Gastrocnemius medialis (tissue), 4 donors: Measurements from ENCODE around the gene ADPRS.

Source experiments
- CTCF ChIP-seq, 5 experiments: fragments of 450-650 bp in 3 of 5; fragments of 200-600 bp in 2 of 5; sonication (generic) in 2 of 5; IDR thresholded peaks in 4 of 5; conservative IDR thresholded peaks in 1 of 5; 1 replicate in 4 of 5; 2 replicates in 1 of 5; pipeline ENCODE4 v1.5.1; 2016 to 2019; ENCODE audit warnings: antibody characterized with exemption in 5 of 5, mild to moderate bottlenecking in 3 of 5, moderate library complexity in 3 of 5
- POLR2A ChIP-seq, 2 donors: fragments of 450-650 bp; IDR thresholded peaks; one replicate each; pipeline ENCODE4 v1.6.1; 2017; ENCODE audit warnings: antibody characterized with exemption in 2 of 2, mild to moderate bottlenecking in 2 of 2, moderate library complexity in 2 of 2

DNA sequence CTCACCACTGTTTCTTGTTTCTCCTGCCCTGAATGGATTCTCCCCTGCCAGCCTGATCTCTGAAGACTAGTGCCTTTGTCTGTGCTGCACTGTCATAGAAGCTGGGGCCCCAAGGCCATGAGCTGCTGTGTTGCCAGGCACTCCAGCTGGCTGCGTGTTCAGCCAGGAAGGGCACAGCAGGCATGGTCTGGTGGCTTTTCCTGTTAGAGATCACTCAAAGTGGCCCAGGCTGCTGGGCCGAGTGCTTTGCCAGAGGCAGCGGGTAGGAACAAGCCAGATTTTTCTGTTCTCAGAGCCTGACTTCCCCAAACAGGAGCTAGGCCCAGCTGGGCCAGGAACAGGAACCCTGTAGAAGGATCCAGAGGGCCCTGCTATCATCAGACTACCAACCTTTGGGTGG, 5.2 kb downstream of the ADPRS start:
- TF ChIP-seq CTCF (IDR thresholded peaks at IDR 0.05 in 4 of 5, conservative IDR thresholded peaks at IDR 0.05 in 1 of 5) (no peak), POLR2A (IDR thresholded peaks at IDR 0.05) (no peak)
